GM19035 (cell line): Measurements from ENCODE around the gene ACSL3.
A peak's percentile ranks its signal among the peaks of the same experiment; 100 is the strongest.
"Not testable (repeated sequence)": the region's sequence is repeated elsewhere in the genome, so short reads cannot be mapped to it uniquely, and the experiment has no call there.

Source experiments
- ATAC-seq: cut with Tn5 transposase; IDR thresholded peaks from one replicate; pipeline ENCODE4 v1.9.1; 2021; ENCODE audit not compliant: unreplicated experiment

ACSL3 gene

GRCh38 chr2:222907790-222908441 is 47.1 kb downstream of the ACSL3 start:
- ATAC-seq = no peak

GRCh38 chr2:222909286-222909685 is 48.5 kb downstream of the ACSL3 start:
- no peak for ATAC-seq

GRCh38 chr2:222912117-222912516 is 51.3 kb downstream of the ACSL3 start:
- peak; percentile 97 for ATAC-seq

- peak; percentile 5 for ATAC-seq
Observed at GRCh38 chr2:222912776-222913175, 51.9 kb downstream of the ACSL3 start.

GRCh38 chr2:222915092-222915957 is 54.5 kb downstream of the ACSL3 start:
- ATAC-seq = no peak

- ATAC-seq = no peak
Observed at GRCh38 chr2:222916229-222917197, 55.7 kb downstream of the ACSL3 start.

GRCh38 chr2:222917212-222917611 is 56.4 kb downstream of the ACSL3 start:
- not testable (repeated sequence) for ATAC-seq

GRCh38 chr2:222919841-222920526 is 59.1 kb downstream of the ACSL3 start:
- ATAC-seq = no peak

- ATAC-seq = no peak
Observed at GRCh38 chr2:222920657-222921186, 59.9 kb downstream of the ACSL3 start.

- ATAC-seq = no peak
Observed at GRCh38 chr2:222922019-222922800, 61.4 kb downstream of the ACSL3 start.

- ATAC-seq = no peak
Observed at GRCh38 chr2:222926915-222927314, 66.1 kb downstream of the ACSL3 start.

GRCh38 chr2:222927600-222927999 is 66.8 kb downstream of the ACSL3 start:
- ATAC-seq = no peak

- no peak for ATAC-seq
Observed at GRCh38 chr2:222928335-222928734, 67.5 kb downstream of the ACSL3 start.

- ATAC-seq = no peak
Observed at GRCh38 chr2:222930862-222931261, 70.0 kb downstream of the ACSL3 start.

- no peak for ATAC-seq
Observed at GRCh38 chr2:222931659-222932058, 70.8 kb downstream of the ACSL3 start.

GRCh38 chr2:222933458-222933857 is 72.6 kb downstream of the ACSL3 start:
- ATAC-seq = no peak

GRCh38 chr2:222935688-222936298 is 75.0 kb downstream of the ACSL3 start:
- no peak for ATAC-seq

- no peak for ATAC-seq
Observed at GRCh38 chr2:222936705-222937104, 75.9 kb downstream of the ACSL3 start.

- no peak for ATAC-seq
Observed at GRCh38 chr2:222938327-222938726, 77.5 kb downstream of the ACSL3 start.
